GM18507 (cell line): Measurements from ENCODE around the gene ZNF644.

Source experiments
- DNase-seq: peaks from one replicate; pipeline ENCODE4 v3.0.0; 2011; ENCODE audit warnings: low read depth; ENCODE audit not compliant: insufficient read length; ENCODE audit errors: extremely low spot score
- FAIRE-seq: peaks from 2 replicates; lab custom pipeline; 2011; peaks lifted over from hg19 to GRCh38; lab: Jason Lieb, UNC

ZNF644 gene

DNA sequence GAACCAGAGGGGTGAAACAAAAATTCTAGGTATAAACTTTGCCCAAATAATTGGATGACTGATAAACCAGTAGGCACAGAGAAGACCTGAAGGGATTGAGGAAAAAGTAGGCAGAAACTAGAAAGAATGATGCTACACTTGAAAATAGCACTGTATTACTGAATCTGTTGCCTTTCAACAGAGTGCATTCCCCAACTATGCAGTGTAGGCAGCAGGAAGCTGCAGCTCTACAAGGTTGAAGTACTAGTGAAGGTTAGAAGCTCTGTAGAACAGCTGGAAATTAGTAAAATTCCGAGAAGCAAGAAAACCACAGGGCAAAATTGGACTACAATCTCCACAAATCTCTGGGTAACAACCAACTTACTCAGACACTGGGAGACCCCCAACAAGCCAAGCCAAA lies 27.4 kb downstream of the ZNF644 start:
- DNase-seq: no peak
- FAIRE-seq: no peak

- no peak for FAIRE-seq
- DNase-seq: no peak
These were observed 28.6 kb downstream of the ZNF644 start for GRCh38 chr1:90993245-90993644.

DNA sequence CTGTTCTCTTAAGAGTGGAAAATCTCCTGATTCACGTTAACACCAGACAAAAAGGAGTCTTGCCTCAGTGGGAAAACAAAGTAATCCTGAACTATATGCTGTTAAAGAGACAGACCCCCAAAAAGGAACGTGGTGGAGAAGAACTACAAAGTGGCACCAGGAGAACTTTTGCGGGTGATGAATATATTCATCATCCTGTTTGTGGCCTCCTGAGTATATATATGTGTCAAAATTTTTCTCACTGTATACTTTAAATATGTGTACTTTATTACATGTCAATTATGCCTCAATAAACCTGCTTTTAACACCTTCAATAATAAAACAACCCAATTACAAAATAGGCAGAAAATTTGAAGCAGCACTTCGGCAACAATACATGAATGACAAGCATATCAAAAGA lies 31.1 kb downstream of the ZNF644 start:
- DNase-seq: no peak

DNA sequence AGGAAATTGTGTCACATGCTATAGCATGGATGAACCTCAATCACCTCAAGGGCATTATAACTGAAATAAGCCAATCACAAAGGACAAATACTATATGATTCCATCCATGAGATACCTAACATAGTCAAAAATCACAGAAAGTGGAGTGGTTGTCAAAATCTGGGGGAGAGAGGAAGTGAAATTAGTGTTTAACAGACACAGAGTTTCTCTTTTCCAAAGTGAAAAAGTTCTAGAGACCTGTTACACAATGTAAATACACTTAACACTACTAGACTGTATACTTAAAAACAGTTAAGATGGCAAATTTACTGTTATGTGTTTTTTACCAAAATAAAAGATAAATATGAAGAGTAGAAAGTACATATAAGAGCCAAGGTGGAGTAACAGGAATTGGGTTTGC lies 31.8 kb downstream of the ZNF644 start:
- FAIRE-seq (peak; percentile 57), DNase-seq (no peak)

More for the DNA sequence above, 31.1 kb downstream of the ZNF644 start:
- no peak for FAIRE-seq

GRCh38 chr1:90989302-90989701 lies 32.5 kb downstream of the ZNF644 start:
- DNase-seq: no peak
- no peak for FAIRE-seq

DNA sequence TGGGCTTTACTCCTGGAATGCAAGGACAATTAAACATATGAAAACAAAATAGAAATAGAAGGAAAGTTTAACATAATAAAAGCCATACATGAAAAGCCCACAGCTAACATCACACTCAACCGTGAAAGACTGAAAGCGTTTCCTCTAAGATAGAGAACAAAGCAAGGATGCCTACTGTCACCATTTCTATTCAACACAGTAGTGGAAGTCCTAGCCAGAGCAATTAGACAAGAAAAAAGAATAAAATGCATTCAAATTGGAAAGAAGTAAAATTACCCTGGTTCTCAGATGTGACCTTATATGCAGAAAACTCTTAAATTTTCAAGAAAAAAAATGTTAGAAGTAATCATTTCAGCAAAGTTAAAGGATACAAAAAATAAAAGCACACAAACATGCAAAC lies 34.0 kb downstream of the ZNF644 start:
- no peak for FAIRE-seq
- no peak for DNase-seq

DNA sequence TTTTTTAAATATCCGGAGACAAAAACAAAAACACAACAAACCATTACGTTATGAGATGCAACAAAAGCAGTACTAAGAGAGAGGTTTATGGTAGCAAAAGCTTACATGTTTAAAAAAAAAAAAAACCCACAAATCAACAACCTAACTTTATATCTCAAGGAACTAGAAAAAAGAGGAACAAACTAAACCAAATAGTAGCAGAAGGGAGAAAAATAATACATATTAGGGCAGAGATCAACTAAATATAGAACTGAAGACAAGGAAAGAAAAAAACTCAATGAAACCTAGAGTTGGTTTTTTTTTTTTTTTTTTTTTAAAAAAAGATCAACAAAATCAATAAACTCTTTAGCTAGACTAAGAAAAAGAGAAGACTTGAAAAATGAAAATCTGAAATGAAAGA lies 34.9 kb downstream of the ZNF644 start:
- no peak for FAIRE-seq

GRCh38 chr1:90977522-90977921 lies 44.3 kb downstream of the ZNF644 start:
- no peak for FAIRE-seq
- no peak for DNase-seq

More for the DNA sequence above, 34.9 kb downstream of the ZNF644 start:
- DNase-seq: no peak

DNA sequence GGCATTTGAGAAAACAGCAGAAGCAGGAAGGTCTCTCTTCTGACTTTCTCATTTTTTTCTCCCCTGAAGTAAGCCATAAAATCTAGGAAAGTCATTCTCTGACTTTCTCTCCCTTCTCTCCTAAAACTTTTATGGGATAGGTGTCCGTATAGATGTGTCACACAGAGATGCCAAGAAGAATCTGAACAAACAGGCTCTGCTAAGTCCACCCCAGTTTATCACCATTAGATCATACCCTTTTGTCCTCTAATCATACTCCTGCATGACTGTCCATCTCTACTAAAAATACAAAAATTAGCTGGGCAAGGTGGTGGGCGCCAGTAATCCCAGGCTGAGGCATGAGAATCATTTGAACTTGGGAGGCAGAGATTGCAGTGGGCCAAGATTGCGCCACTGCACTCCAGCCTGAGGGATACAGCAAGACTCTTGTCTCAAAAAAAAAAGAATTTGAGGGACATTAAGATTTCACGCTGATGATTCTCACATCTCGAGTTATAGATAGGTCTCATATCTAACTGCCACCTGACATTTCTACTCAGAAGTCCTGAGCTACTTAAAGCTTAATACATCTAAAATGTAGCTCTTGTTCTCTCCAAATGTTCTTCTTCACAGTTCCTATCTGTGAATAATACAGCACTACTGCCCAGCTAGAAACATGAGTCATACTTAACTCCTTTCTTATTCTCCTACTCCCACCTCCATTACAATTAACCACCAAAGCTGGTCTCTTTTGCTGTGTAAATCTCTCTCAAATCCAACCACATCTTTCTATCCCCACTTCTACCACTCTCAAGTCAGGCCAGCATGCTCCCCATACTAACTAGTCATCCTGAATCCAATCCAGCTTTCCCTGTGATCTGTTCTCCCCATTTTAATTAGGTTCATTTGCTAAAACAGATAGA lies 47.7 kb downstream of the ZNF644 start:
- peak; percentile 33 for FAIRE-seq
- DNase-seq: no peak

DNA sequence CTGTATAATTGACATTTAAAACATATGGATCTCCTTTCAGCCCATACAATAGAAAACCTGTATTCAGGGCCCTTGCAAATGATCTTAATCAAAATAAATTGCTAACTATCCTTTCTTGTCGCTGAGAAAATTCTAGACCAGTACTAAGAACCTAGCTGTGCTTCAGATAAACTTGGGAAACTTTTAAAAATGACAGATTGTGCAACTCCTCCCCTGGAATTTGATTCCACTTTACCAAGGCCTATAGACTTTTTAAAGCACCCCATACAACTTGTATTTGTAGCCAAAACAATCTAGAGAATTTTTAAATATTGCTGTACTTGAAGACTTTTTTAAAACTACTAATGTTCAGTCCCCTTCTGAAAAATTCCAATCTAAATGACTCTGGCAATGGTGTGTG lies 51.6 kb downstream of the ZNF644 start:
- DNase-seq: no peak
- FAIRE-seq: no peak

GRCh38 chr1:90969241-90969640 lies 52.6 kb downstream of the ZNF644 start:
- FAIRE-seq (no peak), DNase-seq (no peak)

DNA sequence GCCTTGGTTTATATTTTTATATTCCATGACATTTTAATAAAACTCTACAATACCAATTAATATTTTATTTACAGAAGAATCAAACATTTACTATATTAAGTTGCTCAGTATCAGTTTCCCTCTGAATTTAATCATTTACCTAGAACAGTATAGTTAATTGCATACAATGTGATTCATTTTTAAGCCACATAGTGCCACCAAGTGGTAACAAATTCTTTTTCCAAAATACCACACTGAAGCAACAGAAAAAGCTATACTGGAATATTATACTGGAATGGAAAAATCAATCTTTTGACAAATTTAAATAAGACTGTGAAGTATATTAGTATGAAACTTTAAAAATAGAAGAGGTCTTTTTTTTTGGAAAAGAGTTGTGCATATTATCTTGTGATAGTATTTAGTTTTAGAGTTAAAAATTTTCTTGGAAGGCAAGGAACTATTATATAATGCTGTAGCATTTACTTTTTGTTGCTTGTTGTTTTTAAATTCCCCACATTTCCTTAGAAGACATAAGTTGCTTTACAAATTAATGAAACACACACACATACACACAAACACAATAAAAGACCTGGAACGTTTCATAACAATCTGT lies 57.3 kb downstream of the ZNF644 start:
- no peak for DNase-seq
- FAIRE-seq: peak; percentile 71

GRCh38 chr1:90963651-90964050 lies 58.2 kb downstream of the ZNF644 start:
- FAIRE-seq (no peak), DNase-seq (no peak)

GRCh38 chr1:90963236-90963635 lies 58.6 kb downstream of the ZNF644 start:
- DNase-seq: no peak
- FAIRE-seq: no peak

GRCh38 chr1:90959352-90960206 lies 62.3 kb downstream of the ZNF644 start:
- FAIRE-seq (no peak), DNase-seq (no peak)

DNA sequence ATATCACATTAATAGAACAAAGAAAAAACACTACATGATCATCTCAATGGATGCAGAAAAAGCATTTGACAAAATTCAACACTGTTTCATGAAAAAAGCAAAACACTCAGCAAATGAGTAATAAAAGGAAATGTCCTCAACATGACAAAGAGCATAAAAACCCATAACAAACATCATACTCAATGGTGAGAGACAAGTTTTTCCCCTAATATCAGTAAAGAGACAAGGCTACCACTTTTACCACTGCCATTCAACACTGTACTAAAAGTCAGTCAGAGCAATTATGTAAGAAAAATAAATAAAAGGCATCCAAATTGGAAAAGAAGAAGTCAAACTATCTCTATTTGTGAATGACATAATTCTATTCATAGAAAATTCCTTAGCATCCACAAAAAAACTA lies 64.3 kb downstream of the ZNF644 start:
- DNase-seq (no peak), FAIRE-seq (peak; percentile 9)

GRCh38 chr1:90955769-90956168 lies 66.1 kb downstream of the ZNF644 start:
- no peak for DNase-seq
- FAIRE-seq: no peak

DNA sequence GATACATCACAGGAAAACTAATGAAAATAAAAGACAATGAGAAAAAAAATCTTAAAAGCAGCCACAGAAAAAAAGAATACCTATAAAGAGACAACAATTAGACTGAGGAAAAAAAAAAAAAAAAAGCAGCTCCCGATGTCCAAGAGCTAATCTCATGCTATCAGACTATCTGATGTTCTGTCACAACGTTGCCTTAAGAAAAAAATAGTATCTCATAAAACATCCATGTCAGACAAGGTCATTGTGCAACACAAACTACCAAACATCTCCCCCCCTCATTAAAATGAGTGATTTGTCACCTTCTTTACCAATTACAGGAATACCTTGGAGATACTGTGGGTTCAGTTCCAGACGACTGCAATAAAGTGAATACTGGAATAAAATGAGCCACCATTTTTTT lies 68.9 kb downstream of the ZNF644 start:
- DNase-seq (no peak), FAIRE-seq (no peak)

- DNase-seq: no peak
- no peak for FAIRE-seq
These were observed 70.8 kb downstream of the ZNF644 start for GRCh38 chr1:90951009-90951408.

DNA sequence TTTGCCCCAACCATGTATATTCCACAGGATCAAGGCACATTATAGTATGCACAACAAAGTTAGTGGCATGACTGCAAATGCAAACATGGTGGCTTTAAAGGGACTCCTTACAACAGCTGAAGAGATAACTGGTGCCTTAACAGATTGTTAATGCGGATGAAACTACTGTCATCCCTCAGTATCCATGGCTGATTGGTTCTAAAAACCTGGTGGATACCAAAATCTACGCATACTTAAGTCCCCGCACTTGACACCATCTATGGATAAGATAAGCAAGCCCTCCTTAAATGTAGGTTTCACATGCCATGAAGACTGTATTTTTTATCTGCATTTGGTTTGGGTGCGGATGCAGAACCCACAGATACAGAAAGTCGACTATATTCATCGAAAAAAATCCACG lies 73.5 kb downstream of the ZNF644 start:
- DNase-seq (no peak), FAIRE-seq (no peak)
